NCI-H1694 (cell line): ENCODE data around the gene LPCAT1.
"Not testable (repeated sequence)": the region's sequence is repeated elsewhere in the genome, so short reads cannot be mapped to it uniquely, and the experiment has no call there.

ENCODE experiments used
- DNase-seq: peaks from one replicate; lab custom pipeline; 2025; lab: John Stamatoyannopoulos, UW

LPCAT1 gene

DNA sequence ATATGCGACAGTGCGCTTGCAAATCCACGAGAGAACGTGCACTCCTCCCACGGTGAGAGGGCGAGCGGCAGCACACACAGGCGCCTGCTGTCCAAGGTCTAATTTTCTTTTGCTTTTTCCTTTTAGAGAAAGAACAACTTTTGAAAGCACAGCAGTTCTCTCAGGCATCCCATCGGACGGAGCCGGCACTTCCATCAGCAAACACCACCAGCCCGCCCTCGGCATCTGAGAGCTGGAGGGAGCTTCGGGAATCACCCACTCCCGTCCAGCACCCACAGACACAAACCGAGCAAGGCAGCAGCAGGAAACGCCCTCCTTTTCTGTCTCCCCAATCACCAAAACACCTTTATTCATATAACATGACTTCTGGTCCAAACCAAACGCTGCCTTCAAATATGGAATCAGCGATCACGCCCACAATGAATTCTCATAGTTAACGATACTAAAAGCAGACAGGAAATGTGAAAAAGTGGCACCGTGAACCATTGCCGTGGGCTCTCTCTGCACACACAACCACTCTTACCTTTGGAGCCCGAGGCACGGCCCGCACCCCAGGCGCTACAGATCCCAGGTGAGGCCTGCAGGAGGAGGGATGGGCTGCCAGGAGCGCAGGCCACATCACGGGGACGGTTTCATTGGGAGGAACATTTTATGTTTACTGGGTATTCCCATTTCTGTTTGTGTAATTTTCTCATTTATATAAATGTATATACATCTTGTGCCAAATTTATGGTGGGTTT, 14.2 kb downstream of the LPCAT1 start:
- no peak for DNase-seq

- no peak for DNase-seq
These were observed 15.0 kb downstream of the LPCAT1 start for GRCh38 chr5:1508659-1509290.

DNA sequence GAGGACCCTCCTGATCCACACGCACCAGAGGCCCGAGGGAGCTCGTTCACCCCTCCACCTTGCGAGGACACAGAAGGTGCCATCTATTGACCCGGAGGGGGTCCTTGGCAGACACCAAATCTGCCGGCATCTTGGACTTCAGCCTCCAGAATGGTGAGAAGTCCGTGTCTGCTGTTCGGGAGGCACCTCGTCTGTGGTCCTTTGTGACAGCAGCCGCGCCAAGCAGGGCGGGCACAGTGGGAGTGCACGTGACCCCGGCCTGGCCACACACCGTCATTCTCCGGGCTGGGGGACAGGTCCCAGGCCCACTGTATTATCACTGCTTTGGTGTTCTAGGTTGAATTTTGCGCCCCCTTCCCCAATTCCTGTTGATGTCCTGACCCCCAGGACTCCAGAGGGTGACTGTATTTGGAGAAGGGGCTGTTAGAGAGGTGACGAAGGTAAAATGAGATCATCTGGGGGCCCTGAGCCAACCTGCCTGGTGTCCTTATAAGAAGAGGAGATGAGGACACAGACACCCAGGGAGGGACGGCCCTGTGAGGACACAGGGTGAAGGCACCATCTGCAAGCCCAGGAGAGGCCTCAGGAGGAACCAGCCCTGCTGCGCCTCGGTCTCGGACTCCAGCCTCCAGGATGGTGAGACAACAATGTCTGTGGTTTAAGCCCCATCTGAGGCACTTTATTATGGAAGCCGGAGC, 15.7 kb downstream of the LPCAT1 start:
- DNase-seq = no peak

DNA sequence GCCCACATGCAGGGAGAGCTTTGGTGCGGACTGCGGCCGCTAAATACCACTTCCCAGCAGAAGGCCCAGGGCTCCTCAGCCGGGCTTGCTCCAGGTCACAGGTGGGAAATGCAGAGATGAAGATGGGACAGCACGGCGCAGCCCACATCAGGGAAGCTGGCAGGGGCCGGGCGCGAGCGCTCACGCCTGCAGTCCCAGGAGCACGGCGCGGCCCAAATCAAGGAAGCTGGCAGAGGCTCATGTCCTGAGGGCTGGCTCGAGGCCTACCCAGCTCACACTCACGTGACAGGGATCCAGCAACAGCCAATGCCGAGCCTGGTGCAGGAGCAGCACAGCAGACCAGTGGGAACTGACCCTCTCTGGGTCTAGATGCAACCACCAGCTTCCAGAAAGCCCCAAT, 16.3 kb downstream of the LPCAT1 start:
- no peak for DNase-seq

DNA sequence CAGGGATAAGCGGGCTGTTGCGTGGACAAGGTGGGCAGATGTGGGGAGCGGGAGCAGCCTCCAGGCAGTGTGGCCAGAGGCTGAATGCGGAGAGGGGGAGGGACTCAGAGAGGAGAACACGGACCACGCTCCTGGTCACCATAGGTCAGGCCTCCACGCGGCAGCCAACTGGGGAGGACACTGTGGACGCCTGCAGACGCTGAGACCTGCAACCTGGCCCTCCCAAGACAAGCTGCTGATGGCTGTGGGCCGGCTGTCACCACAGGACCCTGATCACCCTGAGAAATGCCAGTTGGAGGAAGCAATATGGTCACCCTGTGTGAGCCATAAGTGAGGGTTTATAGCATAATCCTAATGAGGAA, 16.8 kb downstream of the LPCAT1 start:
- DNase-seq = no peak

GRCh38 chr5:1506242-1507013, 17.3 kb downstream of the LPCAT1 start:
- no peak for DNase-seq

DNA sequence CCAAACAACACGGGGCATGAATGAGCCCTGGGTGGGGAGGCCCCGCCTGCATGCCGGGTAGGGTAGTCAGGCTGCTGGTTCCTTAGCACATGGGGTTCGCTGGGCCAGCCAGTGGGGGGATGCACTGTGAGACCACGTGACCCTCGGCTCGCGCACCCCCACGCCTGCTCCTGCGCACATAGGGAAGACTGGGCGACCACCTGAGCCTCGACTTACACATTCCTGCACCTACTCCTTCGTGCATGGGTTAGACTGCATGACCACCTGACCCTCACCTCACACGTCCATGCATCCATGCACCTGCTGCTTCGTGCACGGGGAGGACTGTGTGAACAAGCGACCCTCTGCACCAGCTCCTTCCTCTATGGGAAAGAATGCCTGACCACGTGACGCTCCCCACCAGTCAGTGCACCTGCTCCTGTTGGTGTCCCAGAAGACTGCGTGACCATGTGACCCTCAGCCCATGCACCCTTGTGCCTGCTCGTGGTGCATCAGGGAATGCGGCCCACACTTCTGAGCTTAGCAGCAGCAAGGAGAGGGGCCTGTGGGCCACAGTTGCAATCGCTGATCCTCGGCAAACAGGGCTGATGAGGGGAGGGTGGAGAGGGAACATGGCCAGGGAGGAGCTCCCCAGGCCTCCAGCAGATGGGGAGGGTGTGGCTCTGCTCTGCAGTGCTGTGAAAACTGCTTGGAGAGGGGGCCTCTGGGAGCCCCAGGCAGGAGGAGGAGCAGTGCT, 18.1 kb downstream of the LPCAT1 start:
- peak; percentile 78 for DNase-seq

DNA sequence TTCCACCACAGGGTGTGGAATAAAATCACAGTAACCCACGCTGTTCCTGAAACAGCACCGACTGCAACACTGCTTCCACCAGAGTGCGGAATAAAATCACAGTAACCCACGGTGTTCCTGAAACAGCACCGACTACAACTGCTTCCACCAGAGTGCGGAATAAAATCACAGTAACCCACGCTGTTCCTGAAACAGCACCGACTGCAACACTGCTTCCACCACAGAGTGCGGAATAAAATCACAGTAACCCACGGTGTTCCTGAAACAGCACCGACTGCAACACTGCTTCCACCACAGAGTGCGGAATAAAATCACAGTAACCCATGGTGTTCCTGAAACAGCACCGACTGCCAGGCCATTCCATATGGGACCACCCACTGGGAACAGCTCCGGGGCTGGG, 18.7 kb downstream of the LPCAT1 start:
- DNase-seq = not testable (repeated sequence)

GRCh38 chr5:1504617-1505016, 19.1 kb downstream of the LPCAT1 start:
- DNase-seq = no peak

DNA sequence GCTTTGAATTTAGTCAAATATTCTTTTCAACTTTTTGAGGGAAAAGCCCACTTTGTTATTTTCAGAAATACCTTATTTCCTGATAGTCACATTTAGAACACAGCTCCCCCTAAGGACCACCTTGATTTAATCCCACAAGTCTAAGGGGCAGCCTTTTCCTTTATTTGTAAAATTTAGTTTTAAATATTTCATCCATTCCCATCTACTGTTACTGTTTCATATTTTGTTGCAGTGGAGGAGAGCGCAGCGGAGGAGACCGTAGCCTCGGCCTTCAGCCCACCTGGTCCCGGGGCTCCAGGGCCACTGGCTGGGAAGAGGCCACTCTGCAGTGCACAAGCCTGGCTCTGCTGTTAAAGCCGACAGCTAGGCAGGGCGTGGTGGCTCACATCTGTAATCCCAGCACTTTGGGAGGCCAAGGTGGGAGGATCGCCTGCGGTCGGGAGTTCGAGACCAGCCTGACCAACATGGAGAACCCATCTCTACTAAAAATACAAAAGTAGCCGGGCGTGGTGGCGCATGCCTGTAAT, 19.6 kb downstream of the LPCAT1 start:
- no peak for DNase-seq

DNA sequence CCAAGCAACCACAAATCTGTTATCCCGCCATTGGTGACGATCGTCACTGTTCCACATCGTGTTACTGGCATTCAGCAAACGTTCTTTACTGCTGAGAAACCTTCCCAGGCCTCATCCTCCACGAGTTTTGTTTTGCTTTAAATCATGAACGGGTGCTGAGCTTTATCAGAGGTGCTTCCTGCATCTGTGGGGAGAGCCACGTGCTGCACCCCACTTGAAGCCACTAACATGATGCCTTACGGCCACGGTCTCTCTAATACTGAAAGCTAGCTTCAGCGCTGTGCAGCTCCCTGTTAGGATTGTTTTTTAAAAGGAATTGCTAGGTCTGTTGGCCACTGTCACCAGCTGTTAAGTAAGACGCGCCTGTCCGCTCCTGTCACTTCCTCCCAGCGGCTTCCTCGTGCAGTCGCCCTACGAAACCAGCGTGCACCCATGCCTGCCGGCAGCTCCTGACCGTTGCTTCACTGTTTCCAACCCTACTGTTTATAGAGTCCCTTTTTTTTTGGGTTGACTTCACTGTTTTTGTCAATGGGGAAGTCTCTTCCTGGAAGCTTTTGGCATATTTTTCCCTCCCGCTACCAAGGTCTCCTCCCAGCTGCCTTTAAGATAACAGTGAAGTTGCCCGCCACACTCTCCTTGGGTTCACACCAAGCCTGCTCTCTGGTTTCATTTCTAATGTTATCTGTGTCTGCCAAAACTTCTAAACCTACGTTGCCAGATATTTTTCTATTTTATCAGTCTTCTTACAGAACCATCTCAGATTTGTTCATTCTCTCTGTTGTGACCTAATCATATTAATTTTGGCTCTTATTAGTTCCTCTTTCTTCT, 20.3 kb downstream of the LPCAT1 start:
- no peak for DNase-seq

GRCh38 chr5:1502737-1503120, 21.0 kb downstream of the LPCAT1 start:
- DNase-seq = no peak

GRCh38 chr5:1502046-1502736, 21.6 kb downstream of the LPCAT1 start:
- DNase-seq = no peak

- no peak for DNase-seq
These were observed 22.3 kb downstream of the LPCAT1 start for GRCh38 chr5:1501372-1502045.

- DNase-seq = no peak
These were observed 23.2 kb downstream of the LPCAT1 start for GRCh38 chr5:1500411-1501091.

DNA sequence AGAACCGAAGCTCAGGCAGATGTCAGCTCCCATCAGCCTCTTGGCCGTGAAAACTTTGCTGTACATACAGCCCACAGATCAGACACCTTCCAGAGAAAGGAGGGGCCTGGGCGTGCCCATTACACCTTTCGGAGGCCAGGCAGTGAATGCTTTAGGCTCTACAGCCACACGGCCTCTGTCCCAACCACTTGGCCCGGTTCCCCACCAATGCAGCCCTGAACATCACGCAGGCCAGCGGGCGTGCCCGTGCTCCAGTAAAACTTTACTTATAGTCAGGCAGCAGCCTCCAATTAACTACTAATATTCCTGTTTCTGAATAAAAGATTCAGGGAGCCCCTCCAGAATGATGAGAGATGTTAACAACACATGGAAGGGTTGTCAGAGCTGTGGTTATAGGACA, 23.9 kb downstream of the LPCAT1 start:
- no peak for DNase-seq

DNA sequence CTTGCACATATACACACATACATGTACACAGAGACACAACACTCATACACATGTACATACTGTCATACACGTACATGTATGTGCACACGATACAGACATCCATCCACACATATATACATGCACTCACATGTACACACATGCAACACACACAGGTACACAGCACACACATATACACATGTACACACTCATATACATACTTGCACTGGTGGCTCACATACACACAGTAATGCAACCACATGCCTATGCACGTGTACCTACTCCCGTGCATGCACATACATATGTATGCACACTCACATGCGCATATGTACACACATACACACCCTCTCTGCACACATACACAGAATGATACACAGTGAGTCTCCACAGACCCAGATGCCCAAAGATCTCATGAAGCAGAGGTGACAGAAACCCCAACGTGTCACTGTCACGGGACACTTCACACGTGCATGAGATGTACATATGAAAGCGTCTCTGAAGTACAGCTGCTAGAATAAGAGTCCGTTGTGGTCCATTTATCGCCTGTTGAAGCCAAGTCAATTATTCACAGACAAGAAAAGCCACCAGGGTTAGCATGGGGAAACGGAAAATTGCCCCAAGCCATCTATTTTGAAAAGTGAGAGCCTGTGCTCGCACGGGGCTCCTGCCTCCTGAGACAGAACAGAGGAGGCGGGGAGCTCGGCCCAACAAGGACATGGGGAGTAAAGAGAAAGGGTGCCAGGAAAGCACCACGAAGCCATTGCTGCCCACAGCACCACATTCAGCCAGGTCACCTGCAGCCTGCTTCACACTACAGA, 24.9 kb downstream of the LPCAT1 start:
- no peak for DNase-seq
